ENCODE results near the gene KBTBD8.

GRCh38 chr3:66971891-66972551 is 26.1 kb upstream of the KBTBD8 start:
- TF ChIP-seq CTCF (IDR thresholded peaks at IDR 0.05) (peak; percentile 75 to 86 (median 80)), POLR2A (IDR thresholded peaks at IDR 0.05) (no peak)
